PC-3 (cell line): ENCODE results near the gene CIAO1. TPM values are rescaled to one million over a fixed set of nuclear protein-coding genes. Genes with fewer than 3 reads are reported as not detected.
A peak's percentile ranks its signal among the peaks of the same experiment; 100 is the strongest.

Experiments used
- ATAC-seq: fragments of 200-7000 bp; cut with Tn5 transposase; 2 replicates; pipeline ENCODE4 v1.9.1; 2020; ENCODE audit warnings: mild to moderate bottlenecking, moderate library complexity
- BruUV-seq: library from RNA; stranded (reverse); fragments of 400-500 nt; replicated peaks from 2 replicates; lab custom pipeline; 2021; lab: Mats Ljungman, UMichigan
- CTCF ChIA-PET: fragments of 300-600 bp; sonication (Branson Sonifier 250); formaldehyde crosslinking; loops from one replicate; lab custom pipeline; 2022; ENCODE audit warnings: antibody characterized with exemption; lab: Charles Lee
- POLR2A ChIA-PET: fragments of 300-600 bp; sonication (Branson Sonifier 250); formaldehyde crosslinking; loops from one replicate; lab custom pipeline; 2022; ENCODE audit warnings: antibody characterized with exemption; ENCODE audit not compliant: unreplicated experiment; lab: Charles Lee
- DNase-seq: peaks from one replicate; pipeline ENCODE4 v3.0.0-alpha.2; 2015
- H2AFZ ChIP-seq: fragments of 300-600 bp; sonication (generic); 2 replicates; pipeline ENCODE4 v1.6.0; 2016; ENCODE audit warnings: antibody characterized with exemption, low read length
- H3F3A ChIP-seq: fragments of 300-600 bp; sonication (generic); one replicate; pipeline ENCODE4 v1.6.0; 2017; ENCODE audit warnings: antibody characterized with exemption, low read length, control low read depth, mild to moderate bottlenecking; ENCODE audit not compliant: unreplicated experiment
- H3K27ac ChIP-seq: fragments of 300-600 bp; sonication (generic); 2 replicates; pipeline ENCODE4 v1.5.1; 2016; ENCODE audit warnings: mild to moderate bottlenecking, low read length
- H3K27me3 ChIP-seq: fragments of 300-600 bp; sonication (generic); 2 replicates; pipeline ENCODE4 v1.6.1; 2016; ENCODE audit warnings: low read length, mixed read lengths
- H3K36me3 ChIP-seq: fragments of 300-600 bp; sonication (generic); 2 replicates; pipeline ENCODE4 v1.6.1; 2016; ENCODE audit warnings: low read depth, mixed run types, low read length, mixed read lengths
- H3K4me1 ChIP-seq: fragments of 300-600 bp; sonication (generic); 2 replicates; pipeline ENCODE4 v1.5.1; 2016; ENCODE audit warnings: low read length; ENCODE audit not compliant: insufficient read depth
- H3K4me2 ChIP-seq: fragments of 300-600 bp; sonication (generic); 2 replicates; pipeline ENCODE4 v1.6.0; 2016; ENCODE audit warnings: low read length
- H3K4me3 ChIP-seq: fragments of 300-600 bp; sonication (generic); 2 replicates; pipeline ENCODE4 v1.5.1; 2016; ENCODE audit warnings: mild to moderate bottlenecking, low read length, mixed read lengths
- H3K79me2 ChIP-seq: fragments of 300-600 bp; sonication (generic); 2 replicates; pipeline ENCODE4 v1.6.1; 2017; ENCODE audit warnings: low read length, mixed read lengths
- H3K9ac ChIP-seq: fragments of 300-600 bp; sonication (generic); 2 replicates; pipeline ENCODE4 v1.6.0; 2016; ENCODE audit warnings: mild to moderate bottlenecking, low read length
- H3K9me2 ChIP-seq: fragments of 300-600 bp; sonication (generic); replicated peaks from 2 replicates; pipeline ENCODE4 v1.6.1; 2016; ENCODE audit warnings: mixed run types, low read length, mixed read lengths
- H3K9me3 ChIP-seq: fragments of 300-600 bp; sonication (generic); 2 replicates; pipeline ENCODE4 v1.6.1; 2016; ENCODE audit warnings: low read length, mixed read lengths
- H4K20me1 ChIP-seq: fragments of 300-600 bp; sonication (generic); 2 replicates; pipeline ENCODE4 v1.6.1; 2016; ENCODE audit warnings: low read length, mixed read lengths
- EZH2 ChIP-seq: fragments of 300-600 bp; sonication (generic); IDR thresholded peaks from one replicate; pipeline ENCODE4 v1.6.1; 2017; ENCODE audit warnings: antibody characterized with exemption, mild to moderate bottlenecking, low read length; ENCODE audit not compliant: unreplicated experiment
- EZH2phosphoT487 ChIP-seq: fragments of 300-600 bp; sonication (generic); IDR thresholded peaks from 2 replicates; pipeline ENCODE4 v1.6.1; 2018; ENCODE audit warnings: mild to moderate bottlenecking, antibody characterized with exemption, low read length, borderline replicate concordance
- intact Hi-C: fragments of 100-400 bp; cut with micrococcal nuclease; formaldehyde crosslinking; loops from 2 replicates; pipeline ENCODE4 v1.9.0; 2023
- total RNA-seq: library from RNA; depleted of rRNA; stranded (reverse); fragments of >200 nt; gene quantifications from 2 replicates; pipeline ENCODE4 v1.2.3, GENCODE V29; 2014
- TF ChIP-seq, protein P1 (sequence below): fragments of 300-600 bp; sonication (generic); conservative IDR thresholded peaks from 2 replicates; pipeline ENCODE4 v1.5.1; 2017; ENCODE audit warnings: antibody characterized with exemption, low read depth, mild to moderate bottlenecking, low read length

The CIAO1 gene
- total RNA-seq, 1 experiment from 2014 or later, result 130 TPM

DNA sequence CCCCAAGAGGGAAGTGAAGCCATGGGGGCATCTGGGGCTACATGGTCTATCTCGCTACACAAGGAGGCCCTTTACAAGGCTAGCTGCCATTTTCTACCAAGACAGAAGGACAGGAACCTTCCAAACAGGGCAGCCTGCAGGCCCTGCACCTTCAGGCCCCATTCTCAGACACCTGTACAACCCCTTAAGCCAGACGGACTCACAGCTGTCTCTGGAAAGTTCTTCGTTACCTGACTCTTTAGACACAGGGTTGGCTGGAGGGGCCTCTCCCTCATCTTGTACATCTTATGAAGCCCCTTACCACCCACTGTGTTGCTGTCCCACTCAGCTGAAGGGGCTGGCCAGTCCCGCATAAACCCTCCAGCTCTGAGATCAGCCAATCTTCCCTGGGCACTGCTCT, 17.4 kb upstream of the CIAO1 start:
- no peak for ATAC-seq
- Histone ChIP-seq H3K4me2 (no peak overlapping the region), H3K36me3 (peaks cover 6% of the 10 kb centered on the region), H3K9ac (no peak overlapping the region), H3K4me1 (peaks cover 5% of the 10 kb centered on the region; the same call in 1 of the 2 replicates), H3K9me3 (no peaks in the 10 kb centered on the region), H3K27ac (no peak overlapping the region), H3K9me2 (no peaks in the 10 kb centered on the region), H3K27me3 (no peaks in the 10 kb centered on the region), H3K4me3 (no peak overlapping the region), H2AFZ (no peak overlapping the region), H3F3A (no peaks in the 10 kb centered on the region), H3K79me2 (no peaks in the 10 kb centered on the region), H4K20me1 (no peaks in the 10 kb centered on the region)
- ChIA-PET CTCF (no interaction called here), POLR2A (no interaction called here)
- TSS peak; percentile 15 for BruUV-seq
- TF ChIP-seq, protein P1, sequence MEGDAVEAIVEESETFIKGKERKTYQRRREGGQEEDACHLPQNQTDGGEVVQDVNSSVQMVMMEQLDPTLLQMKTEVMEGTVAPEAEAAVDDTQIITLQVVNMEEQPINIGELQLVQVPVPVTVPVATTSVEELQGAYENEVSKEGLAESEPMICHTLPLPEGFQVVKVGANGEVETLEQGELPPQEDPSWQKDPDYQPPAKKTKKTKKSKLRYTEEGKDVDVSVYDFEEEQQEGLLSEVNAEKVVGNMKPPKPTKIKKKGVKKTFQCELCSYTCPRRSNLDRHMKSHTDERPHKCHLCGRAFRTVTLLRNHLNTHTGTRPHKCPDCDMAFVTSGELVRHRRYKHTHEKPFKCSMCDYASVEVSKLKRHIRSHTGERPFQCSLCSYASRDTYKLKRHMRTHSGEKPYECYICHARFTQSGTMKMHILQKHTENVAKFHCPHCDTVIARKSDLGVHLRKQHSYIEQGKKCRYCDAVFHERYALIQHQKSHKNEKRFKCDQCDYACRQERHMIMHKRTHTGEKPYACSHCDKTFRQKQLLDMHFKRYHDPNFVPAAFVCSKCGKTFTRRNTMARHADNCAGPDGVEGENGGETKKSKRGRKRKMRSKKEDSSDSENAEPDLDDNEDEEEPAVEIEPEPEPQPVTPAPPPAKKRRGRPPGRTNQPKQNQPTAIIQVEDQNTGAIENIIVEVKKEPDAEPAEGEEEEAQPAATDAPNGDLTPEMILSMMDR, result no peak
- no peak for TF ChIP-seq EZH2phosphoT487
- TF ChIP-seq EZH2, result no peak
- intact Hi-C loops, result no loop called here
- DNase-seq, result no peak

DNA sequence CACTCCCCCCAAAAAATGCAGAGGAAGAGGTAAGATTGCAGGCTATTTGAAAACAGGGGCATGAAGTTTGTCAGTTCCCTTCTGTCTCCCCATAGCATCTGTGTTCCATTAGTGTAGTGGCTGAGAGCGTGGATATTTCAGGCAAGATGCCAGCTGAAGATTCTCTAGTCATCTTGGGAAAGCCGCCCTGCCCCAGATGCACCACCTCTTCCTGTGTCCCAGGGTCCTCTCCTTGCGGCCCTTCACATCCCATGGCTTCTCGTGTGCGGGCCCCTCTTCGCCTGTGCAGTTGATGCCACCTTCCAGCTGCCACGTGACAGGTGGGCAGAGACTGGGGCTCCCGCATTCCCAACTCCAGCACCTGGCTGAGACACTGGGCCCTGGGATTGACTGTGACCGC, 16.4 kb upstream of the CIAO1 start:
- CTCF ChIA-PET, result no interaction called here
- no peaks in the 10 kb centered on the region for H3K9me2 ChIP-seq
- BruUV-seq, result no TSS peak
- POLR2A ChIA-PET, result no interaction called here
- H3K36me3 ChIP-seq, result peaks cover 12% of the 10 kb centered on the region
- TF ChIP-seq EZH2 (no peak), EZH2phosphoT487 (no peak)
- TF ChIP-seq, protein P1, result no peak
- intact Hi-C loops, result no loop called here
- peaks cover 5% of the 10 kb centered on the region; the same call in 1 of the 2 replicates for H3K4me1 ChIP-seq
- H3K4me2 ChIP-seq, result no peak overlapping the region
- no peak overlapping the region for H3K9ac ChIP-seq
- H3K79me2 ChIP-seq, result no peaks in the 10 kb centered on the region
- no peaks in the 10 kb centered on the region for H4K20me1 ChIP-seq
- no peaks in the 10 kb centered on the region for H3F3A ChIP-seq
- no peak overlapping the region for H3K27ac ChIP-seq
- no peaks in the 10 kb centered on the region for H3K27me3 ChIP-seq
- no peak overlapping the region for H2AFZ ChIP-seq
- H3K4me3 ChIP-seq, result no peak overlapping the region
- H3K9me3 ChIP-seq, result no peaks in the 10 kb centered on the region
- DNase-seq (no peak), ATAC-seq (no peak)

DNA sequence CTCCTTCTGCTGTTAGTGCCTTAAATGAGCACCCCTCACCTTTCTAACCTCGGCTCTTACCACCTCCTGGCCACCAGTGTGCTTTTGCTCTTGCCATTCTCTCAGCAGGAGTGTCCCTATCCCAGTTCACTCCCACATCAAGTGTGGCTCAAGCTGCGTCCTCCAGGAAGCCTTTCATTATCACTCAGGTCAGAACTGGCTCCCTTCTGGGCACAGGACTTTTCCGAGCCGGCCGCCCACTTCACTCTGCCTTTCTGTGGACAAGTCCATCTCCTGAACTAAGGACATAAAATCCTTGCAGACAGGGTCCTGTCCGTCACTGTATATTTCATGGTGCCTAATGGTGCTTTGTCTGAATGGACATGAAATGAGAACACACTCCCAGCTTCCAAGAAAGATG, 15.8 kb upstream of the CIAO1 start:
- Histone ChIP-seq H3F3A (no peaks in the 10 kb centered on the region), H3K27ac (no peak overlapping the region), H3K9ac (no peak overlapping the region), H3K9me3 (no peaks in the 10 kb centered on the region), H3K4me3 (no peak overlapping the region), H2AFZ (no peak overlapping the region), H3K36me3 (peaks cover 12% of the 10 kb centered on the region), H3K27me3 (no peaks in the 10 kb centered on the region), H3K4me2 (no peak overlapping the region), H4K20me1 (no peaks in the 10 kb centered on the region), H3K9me2 (no peaks in the 10 kb centered on the region), H3K4me1 (peaks cover 5% of the 10 kb centered on the region; the same call in 1 of the 2 replicates), H3K79me2 (no peaks in the 10 kb centered on the region)
- DNase-seq, result no peak
- BruUV-seq, result no TSS peak
- intact Hi-C loops, result no loop called here
- ChIA-PET CTCF (no interaction called here), POLR2A (interaction anchor here (0.6 kb wide), 1 partner anchor 244 kb away, joined by 3 read pairs; no protein-coding TSS in a partner anchor)
- TF ChIP-seq, protein P1, result no peak
- no peak for TF ChIP-seq EZH2phosphoT487
- TF ChIP-seq EZH2, result no peak
- no peak for ATAC-seq
